Measurements from ENCODE around the gene TBCEL. TPM values are rescaled to one million over a fixed set of nuclear protein-coding genes. Genes with fewer than 3 reads are reported as not detected.
"Not testable (repeated sequence)": the region's sequence is repeated elsewhere in the genome, so short reads cannot be mapped to it uniquely, and the experiment has no call there.

TBCEL gene
- total RNA-seq, 4 donors from 2014 or later = 8.5 to 37.1 (median 11.3) TPM

- TF ChIP-seq CTCF (IDR thresholded peaks at IDR 0.05) (no peak), POLR2A (IDR thresholded peaks at IDR 0.05) (no peak)
- Histone ChIP-seq H3K27me3 (no peaks in the 10 kb centered on the region), H3K27ac (no peak overlapping the region), H3K36me3 (no peaks in the 10 kb centered on the region), H3K4me1 (peaks cover 0 to 4% (median 0%) of the 10 kb centered on the region in 4 donors), H3K4me3 (no peak overlapping the region), H3K9me3 (no peaks in the 10 kb centered on the region)
- DNase-seq = no peak
Measured at GRCh38 chr11:121018746-121019145, 5.2 kb upstream of the TBCEL start.

- not testable (repeated sequence) for DNase-seq, H3K4me1 ChIP-seq, H3K36me3 ChIP-seq, H3K4me3 ChIP-seq, H3K9me3 ChIP-seq, H3K27me3 ChIP-seq, H3K27ac ChIP-seq
Measured at GRCh38 chr11:121021718-121022117, 2.2 kb upstream of the TBCEL start.

- H3K27me3 ChIP-seq = no peaks in the 10 kb centered on the region
- no peak for DNase-seq
- H3K36me3 ChIP-seq = no peaks in the 10 kb centered on the region
- H3K9me3 ChIP-seq = no peaks in the 10 kb centered on the region
- H3K4me3 ChIP-seq = peak overlapping the region in 2 of 4 donors; percentile 65 to 81
- TF ChIP-seq POLR2A (IDR thresholded peaks at IDR 0.05) (no peak), CTCF (IDR thresholded peaks at IDR 0.05) (no peak)
- H3K27ac ChIP-seq = no peak overlapping the region
- H3K4me1 ChIP-seq = peaks cover 4 to 9% (median 6%) of the 10 kb centered on the region in 4 donors
Measured at GRCh38 chr11:121024989-121025388, 1.1 kb downstream of the TBCEL start.

GRCh38 chr11:121029153-121029552, 5.3 kb downstream of the TBCEL start:
- TF ChIP-seq CTCF (IDR thresholded peaks at IDR 0.05) (no peak), POLR2A (IDR thresholded peaks at IDR 0.05) (no peak)

GRCh38 chr11:121029813-121030445, 6.0 kb downstream of the TBCEL start:
- no peak for DNase-seq
- Histone ChIP-seq H3K27ac (no peak overlapping the region), H3K9me3 (no peaks in the 10 kb centered on the region), H3K4me3 (no peak overlapping the region), H3K4me1 (peaks cover 0 to 5% (median 2%) of the 10 kb centered on the region in 4 donors), H3K36me3 (no peaks in the 10 kb centered on the region), H3K27me3 (no peaks in the 10 kb centered on the region)
- TF ChIP-seq CTCF (IDR thresholded peaks at IDR 0.05) (no peak), POLR2A (IDR thresholded peaks at IDR 0.05) (no peak)

More at GRCh38 chr11:121029153-121029552, 5.3 kb downstream of the TBCEL start:
- no peak overlapping the region for H3K4me3 ChIP-seq
- H3K27ac ChIP-seq = no peak overlapping the region
- peaks cover 0 to 9% (median 6%) of the 10 kb centered on the region in 4 donors for H3K4me1 ChIP-seq
- no peaks in the 10 kb centered on the region for H3K36me3 ChIP-seq
- no peaks in the 10 kb centered on the region for H3K27me3 ChIP-seq
- DNase-seq = no peak
- H3K9me3 ChIP-seq = no peaks in the 10 kb centered on the region

GRCh38 chr11:121031167-121031566, 7.3 kb downstream of the TBCEL start:
- no peaks in the 10 kb centered on the region for H3K27me3 ChIP-seq
- no peak overlapping the region for H3K4me3 ChIP-seq
- DNase-seq = no peak
- no peaks in the 10 kb centered on the region for H3K4me1 ChIP-seq
- no peaks in the 10 kb centered on the region for H3K9me3 ChIP-seq
- no peak for TF ChIP-seq CTCF (IDR thresholded peaks at IDR 0.05)
- no peak for TF ChIP-seq POLR2A (IDR thresholded peaks at IDR 0.05)
- no peak overlapping the region for H3K27ac ChIP-seq
- no peaks in the 10 kb centered on the region for H3K36me3 ChIP-seq

- H3K4me1 ChIP-seq, DNase-seq, H3K4me3 ChIP-seq, H3K9me3 ChIP-seq, H3K27ac ChIP-seq, H3K27me3 ChIP-seq, H3K36me3 ChIP-seq: not testable (repeated sequence)
Measured at GRCh38 chr11:121031648-121032047, 7.7 kb downstream of the TBCEL start.

Measured in Peyer's patch (tissue), 4 donors.